T-helper 2 cell treated with Interferon-gamma antibody and Interleukin-4, amounts not matched to agents 5 μg/mL and 100 μg/mL, for 36 hours (primary cell): ENCODE measurements around the gene MT1X.

Experiments used
- DNase-seq: peaks from one replicate; pipeline ENCODE4 v3.0.0; 2021; ENCODE audit warnings: low spot score
- H3K27ac Mint-ChIP-seq: one replicate; pipeline ENCODE4 v1.8.0; 2021; ENCODE audit warnings: mild to moderate bottlenecking, mixed read lengths
- H3K27me3 Mint-ChIP-seq: one replicate; pipeline ENCODE4 v1.8.0; 2021; ENCODE audit warnings: low read depth, mixed read lengths
- H3K36me3 Mint-ChIP-seq: one replicate; pipeline ENCODE4 v1.8.0; 2021; ENCODE audit warnings: low read depth, mixed read lengths
- H3K4me1 Mint-ChIP-seq: one replicate; pipeline ENCODE4 v1.8.0; 2021; ENCODE audit warnings: low read depth, mixed read lengths
- H3K4me3 Mint-ChIP-seq: one replicate; pipeline ENCODE4 v1.8.0; 2022; ENCODE audit warnings: mild to moderate bottlenecking, moderate library complexity, mixed read lengths
- H3K9me3 Mint-ChIP-seq: one replicate; pipeline ENCODE4 v1.8.0; 2021; ENCODE audit warnings: mixed read lengths

The MT1X gene

DNA sequence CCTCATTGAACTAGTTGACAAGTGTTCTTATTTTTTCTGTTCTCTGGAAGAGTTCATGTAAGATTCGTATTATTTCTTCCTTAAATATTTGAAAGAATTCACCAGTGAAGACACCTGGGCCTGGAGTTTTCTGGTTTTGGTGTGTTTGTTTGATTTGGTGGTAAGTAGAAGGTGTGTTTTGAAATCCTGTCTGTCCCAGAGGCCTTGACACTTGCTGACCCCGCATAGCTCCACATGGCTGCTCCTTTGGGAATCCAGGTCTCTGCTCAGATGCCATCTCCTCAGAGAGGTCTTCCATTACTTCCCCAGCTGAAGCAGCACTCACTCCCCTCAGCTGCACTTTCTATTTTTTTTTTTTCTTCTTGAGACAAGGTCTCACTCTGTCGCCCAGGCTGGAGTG is 41.9 kb downstream of the MT1X start:
- no peak for DNase-seq
- Mint-ChIP-seq H3K4me1 (peaks cover 4% of the 10 kb centered on the region), H3K27me3 (peaks cover 8% of the 10 kb centered on the region), H3K9me3 (no peaks in the 10 kb centered on the region), H3K27ac (no peak overlapping the region), H3K36me3 (no peaks in the 10 kb centered on the region), H3K4me3 (no peak overlapping the region)

DNA sequence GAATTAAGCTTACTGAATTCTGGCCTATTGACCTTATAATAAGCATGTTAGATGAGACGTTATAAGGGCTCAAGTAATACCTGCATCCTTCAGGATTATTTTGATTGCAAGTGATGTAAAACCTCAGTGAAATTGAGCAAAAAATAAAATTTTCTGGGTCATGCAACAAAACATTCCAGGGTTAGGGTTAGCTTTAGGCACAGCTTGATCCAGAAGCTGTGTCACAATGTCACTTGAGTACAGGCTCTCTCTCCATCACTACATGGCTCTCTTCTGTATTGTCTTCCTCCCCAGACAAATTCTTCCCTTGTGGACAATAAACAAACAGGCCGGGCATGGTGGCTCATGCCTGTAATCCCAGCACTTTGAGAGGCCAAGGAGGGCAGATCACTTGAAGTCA is 44.0 kb downstream of the MT1X start:
- H3K4me1 Mint-ChIP-seq = peaks cover 14% of the 10 kb centered on the region
- no peak overlapping the region for H3K27ac Mint-ChIP-seq
- DNase-seq = no peak
- H3K9me3 Mint-ChIP-seq = no peaks in the 10 kb centered on the region
- peaks cover 4% of the 10 kb centered on the region for H3K27me3 Mint-ChIP-seq
- no peak overlapping the region for H3K4me3 Mint-ChIP-seq
- no peaks in the 10 kb centered on the region for H3K36me3 Mint-ChIP-seq

DNA sequence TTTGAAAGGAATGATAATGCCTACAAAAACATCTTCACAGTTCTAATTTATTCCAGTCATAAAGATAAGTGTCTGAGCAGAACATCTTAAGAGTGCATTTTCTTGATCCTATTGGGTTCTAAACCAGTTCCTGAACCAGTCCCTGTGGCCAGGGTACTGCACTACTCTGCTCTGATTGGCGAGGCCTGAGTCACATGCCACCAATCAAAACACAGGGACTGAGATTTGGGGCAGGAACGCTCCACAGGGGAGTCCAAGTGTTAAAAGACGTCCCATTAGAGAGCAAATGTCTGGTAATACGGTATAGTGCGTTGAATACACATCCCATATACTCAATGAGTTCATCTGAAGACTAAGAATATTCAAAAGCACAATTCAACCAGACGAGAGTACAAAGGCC is 44.7 kb downstream of the MT1X start:
- no peak for DNase-seq
- Mint-ChIP-seq H3K4me1 (peaks cover 14% of the 10 kb centered on the region), H3K4me3 (no peak overlapping the region), H3K27ac (no peak overlapping the region), H3K9me3 (no peaks in the 10 kb centered on the region), H3K36me3 (no peaks in the 10 kb centered on the region), H3K27me3 (peaks cover 4% of the 10 kb centered on the region)

DNA sequence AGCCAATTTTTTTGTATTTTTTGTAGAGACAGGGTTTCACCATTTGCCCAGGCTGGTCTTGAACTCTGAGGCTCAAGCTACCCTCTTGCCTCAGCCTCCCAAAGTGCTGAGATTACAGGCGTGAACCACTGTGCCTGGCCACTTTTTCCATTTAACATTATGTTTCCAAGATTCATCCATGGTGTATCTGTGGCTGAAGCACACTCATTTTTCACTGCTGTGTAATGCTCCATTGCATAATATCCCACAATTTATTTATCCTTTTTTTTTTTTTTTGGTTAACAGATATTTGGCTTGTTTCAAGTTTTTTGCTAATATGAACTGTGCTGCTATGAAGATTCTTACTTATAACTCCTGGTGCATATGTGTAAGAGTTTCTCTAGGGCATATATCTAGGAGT is 45.8 kb downstream of the MT1X start:
- H3K36me3 Mint-ChIP-seq = no peaks in the 10 kb centered on the region
- no peak for DNase-seq
- no peaks in the 10 kb centered on the region for H3K27me3 Mint-ChIP-seq
- no peaks in the 10 kb centered on the region for H3K9me3 Mint-ChIP-seq
- H3K4me3 Mint-ChIP-seq = no peak overlapping the region
- peaks cover 14% of the 10 kb centered on the region for H3K4me1 Mint-ChIP-seq
- no peak overlapping the region for H3K27ac Mint-ChIP-seq

DNA sequence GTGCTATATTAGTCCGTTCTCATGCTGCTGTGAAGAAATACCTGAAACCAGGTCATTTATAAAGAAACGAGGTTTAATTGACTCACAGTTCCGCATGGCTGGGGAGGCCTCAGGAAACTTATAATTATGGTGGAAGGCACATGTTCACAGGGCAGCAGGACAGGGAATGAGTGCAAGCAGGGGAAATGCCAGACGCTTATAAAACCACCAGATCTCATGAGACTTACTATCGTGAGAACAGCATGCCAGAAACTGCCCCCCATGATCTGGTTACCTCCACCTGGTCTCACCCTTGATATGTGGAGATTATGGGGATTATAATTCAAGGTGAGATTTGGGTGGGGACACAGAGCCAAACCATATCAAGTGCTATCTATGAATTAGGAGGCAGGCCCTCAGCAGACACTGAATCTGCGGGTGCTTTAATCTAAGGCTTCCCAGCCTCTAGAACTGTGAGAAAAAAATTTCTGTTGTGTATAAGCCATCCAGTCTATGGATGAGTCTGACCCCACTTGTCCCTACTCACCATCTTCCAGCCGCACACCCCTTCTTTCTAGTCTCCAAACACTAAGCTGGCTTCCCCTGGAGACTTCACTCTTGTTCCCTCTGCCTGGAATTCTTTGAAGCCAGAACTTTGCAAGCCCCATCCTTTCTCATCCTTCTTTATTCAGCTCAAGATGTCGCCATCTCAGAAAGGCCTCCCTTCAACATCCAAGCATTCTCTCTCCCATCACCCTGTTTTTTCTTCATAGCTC is 46.9 kb downstream of the MT1X start:
- Mint-ChIP-seq H3K4me1 (peaks cover 14% of the 10 kb centered on the region), H3K4me3 (no peak overlapping the region), H3K36me3 (no peaks in the 10 kb centered on the region), H3K9me3 (no peaks in the 10 kb centered on the region), H3K27me3 (no peaks in the 10 kb centered on the region), H3K27ac (peak overlapping the region; percentile 89)
- no peak for DNase-seq

DNA sequence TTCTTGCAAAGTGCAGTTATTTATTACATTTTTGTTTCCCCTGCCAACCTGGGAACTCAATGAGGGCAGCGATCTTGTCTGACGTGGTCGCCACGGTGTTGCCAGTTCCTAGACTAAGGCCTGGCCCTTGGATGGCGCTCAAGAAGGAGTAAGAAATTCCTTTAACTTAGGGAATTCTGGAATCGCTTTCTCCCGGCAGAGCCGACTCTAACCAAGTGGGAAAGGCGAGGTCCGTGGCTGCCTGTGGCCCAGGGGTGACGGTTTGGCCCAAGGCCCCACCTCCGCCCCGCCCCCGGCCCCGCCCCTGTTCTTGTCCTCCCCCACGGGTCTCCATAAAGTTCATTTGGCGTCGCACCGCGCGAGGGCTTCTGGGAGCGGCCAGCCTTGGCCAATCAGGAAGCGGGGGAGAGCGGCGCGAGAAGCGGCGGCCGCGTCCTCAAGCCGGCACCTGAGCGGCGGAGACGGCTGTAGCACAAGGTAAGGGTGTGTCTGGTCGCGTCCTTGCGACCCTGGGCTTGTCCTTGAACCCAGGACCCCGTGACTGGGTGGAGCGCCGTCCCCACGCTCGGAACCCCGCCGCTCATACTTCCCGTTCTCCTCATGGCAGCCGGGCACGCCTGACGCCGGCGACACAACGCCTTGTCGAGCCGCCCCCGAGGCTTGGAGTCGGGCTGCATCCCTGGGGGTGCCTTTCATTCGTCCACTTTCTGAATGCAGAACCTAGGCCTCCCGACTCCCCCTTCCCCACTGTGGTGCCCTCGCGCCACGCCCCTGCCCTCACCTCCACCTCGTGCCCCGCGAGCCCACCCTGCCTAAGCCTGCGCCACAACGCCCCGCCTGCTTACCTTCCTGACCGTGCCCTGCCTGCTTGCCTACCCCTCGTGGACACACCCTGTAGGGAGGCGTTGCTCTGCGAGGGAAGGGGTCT is 47.7 kb downstream of the MT1X start, which contains the start of gene NUP93:
TSS of gene NUP93 (plus strand) at position 395 of the 928 bp plus-strand sequence. CDS start 18,119 bp downstream, outside the sequence.
- Mint-ChIP-seq H3K27me3 (no peaks in the 10 kb centered on the region), H3K36me3 (no peaks in the 10 kb centered on the region), H3K9me3 (no peaks in the 10 kb centered on the region), H3K4me3 (no peak within 1 kb of the TSS), H3K4me1 (peaks cover 14% of the 10 kb centered on the region), H3K27ac (peak within 1 kb of the TSS; percentile 89)
- DNase-seq = peak; percentile 86

DNA sequence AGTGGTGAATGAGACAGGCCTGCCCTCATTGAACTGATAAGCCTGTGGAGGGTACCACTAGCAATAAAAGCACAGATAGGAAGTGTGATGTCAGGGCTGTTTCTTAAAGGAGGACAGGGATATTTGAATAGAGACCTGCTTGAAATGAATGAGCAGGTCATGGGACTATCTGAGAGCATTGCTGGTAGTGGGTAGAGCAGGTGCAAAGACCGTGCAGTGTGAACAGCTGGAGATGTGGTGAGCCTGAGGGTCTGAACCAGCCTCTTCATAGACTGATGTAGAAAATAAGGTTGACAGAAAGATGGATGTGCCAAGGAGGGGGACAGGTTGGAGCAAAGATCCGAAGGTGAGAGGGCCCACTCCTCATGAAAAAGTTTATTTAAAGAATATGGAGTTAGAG is 50.1 kb downstream of the MT1X start:
- Mint-ChIP-seq H3K4me3 (no peak overlapping the region), H3K4me1 (peaks cover 14% of the 10 kb centered on the region), H3K9me3 (no peaks in the 10 kb centered on the region), H3K27me3 (no peaks in the 10 kb centered on the region), H3K27ac (no peak overlapping the region), H3K36me3 (peaks cover 2% of the 10 kb centered on the region)
- no peak for DNase-seq

DNA sequence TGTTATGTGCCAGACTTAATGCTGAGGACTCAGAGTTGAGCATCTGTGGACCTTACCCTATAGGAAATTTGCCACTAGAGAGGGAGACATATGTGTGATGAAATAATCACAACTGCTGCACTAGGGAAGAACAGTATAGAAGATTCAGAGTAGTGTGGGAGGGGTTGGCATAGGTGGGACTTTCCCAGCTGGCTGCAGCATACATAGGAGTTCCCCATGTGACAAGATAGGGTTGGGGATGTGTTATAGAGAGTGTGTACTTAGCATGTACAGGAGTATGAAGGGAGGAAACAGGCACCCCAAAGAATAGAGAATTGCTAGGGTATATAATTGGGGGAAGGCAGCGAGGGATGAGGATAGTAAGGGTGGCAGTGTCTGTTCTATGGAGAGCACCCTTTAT is 50.6 kb downstream of the MT1X start:
- Mint-ChIP-seq H3K27me3 (no peaks in the 10 kb centered on the region), H3K36me3 (peaks cover 2% of the 10 kb centered on the region), H3K27ac (no peak overlapping the region), H3K4me1 (peaks cover 14% of the 10 kb centered on the region), H3K4me3 (no peak overlapping the region), H3K9me3 (no peaks in the 10 kb centered on the region)
- DNase-seq = peak; percentile 27
